ENCODE measurements around the gene ASTN2.
"Not testable (repeated sequence)": the region's sequence is repeated elsewhere in the genome, so short reads cannot be mapped to it uniquely, and the experiment has no call there.

ASTN2 gene

DNA sequence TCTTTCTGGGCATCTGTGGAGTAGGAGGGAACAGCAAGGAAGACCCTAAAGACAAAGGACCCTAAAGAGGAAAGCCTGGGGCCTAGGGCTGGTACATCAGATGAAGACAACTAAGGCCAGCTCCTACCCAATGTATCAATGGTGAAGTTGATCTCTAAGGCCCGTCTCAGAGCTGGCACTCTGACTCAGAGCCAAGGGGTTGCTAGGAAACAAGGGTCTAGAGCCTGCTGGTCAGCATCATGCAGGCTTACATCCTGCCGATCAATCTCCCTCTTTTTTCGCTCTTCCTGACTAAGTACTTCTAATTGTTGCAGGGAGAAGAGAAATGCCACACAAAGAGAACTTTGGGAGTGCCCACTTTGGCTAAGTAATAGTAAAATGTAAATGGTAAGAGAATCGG is 701.6 kb downstream of the ASTN2 start:
- FAIRE-seq, result no peak

DNA sequence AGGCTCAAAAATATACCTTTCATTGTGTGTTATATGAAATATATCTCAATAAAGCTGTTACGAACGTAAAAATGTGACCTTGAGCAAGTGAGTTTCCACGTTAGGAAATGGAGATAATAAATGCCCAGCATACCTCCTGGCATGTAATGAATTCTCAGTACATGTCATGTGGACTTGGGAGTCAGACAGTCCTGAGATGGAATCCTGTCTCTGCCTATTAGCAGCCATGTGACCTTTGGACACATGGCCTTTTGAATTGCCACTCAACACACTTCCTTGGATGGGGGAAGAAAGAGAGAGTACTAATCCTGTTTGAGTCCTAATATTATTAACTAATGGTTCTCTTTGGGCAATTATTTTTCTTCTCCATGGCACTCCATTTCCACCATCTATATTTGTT is 702.1 kb downstream of the ASTN2 start:
- FAIRE-seq, result no peak

GRCh38 chr9:116706310-116707290 is 708.3 kb downstream of the ASTN2 start:
- FAIRE-seq, result no peak

DNA sequence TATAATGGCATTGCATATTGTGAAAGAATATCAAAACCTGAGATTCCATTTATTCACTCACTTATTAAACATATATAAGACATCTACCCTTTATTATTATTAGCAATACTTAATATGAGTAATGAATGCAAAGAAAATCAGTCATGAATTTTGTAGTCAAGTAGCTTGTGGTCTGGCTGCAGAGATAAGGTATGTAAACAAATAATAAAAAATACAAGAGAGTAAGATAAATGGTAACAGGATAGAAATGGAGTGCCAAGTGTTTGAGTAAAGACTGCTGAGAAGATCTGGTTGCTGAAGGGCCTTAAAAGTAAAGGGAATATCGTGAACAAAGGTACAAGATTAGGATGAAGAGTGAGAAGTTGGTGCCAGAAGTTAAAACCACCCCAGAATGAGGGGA is 709.3 kb downstream of the ASTN2 start:
- FAIRE-seq, result no peak

- FAIRE-seq, result no peak
Observed at GRCh38 chr9:116704470-116704869, 710.4 kb downstream of the ASTN2 start.

DNA sequence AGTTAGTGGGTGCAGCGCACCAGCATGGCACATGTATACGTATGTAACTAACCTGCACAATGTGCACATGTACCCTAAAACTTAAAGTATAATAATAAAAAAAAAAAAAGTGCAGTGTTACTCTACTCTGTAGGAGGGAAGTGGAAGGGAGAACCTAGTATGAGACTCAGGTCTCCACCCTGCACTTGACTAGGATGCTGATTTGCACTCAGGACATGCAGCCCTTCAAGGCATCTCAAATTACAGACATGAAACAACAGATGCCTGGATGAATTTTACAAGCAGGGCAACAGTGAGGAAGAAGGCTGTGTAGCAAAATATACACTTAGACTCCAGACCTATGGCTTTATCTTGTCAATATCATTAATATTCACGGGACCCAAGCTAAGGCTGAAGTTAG is 711.2 kb downstream of the ASTN2 start:
- no peak for FAIRE-seq

DNA sequence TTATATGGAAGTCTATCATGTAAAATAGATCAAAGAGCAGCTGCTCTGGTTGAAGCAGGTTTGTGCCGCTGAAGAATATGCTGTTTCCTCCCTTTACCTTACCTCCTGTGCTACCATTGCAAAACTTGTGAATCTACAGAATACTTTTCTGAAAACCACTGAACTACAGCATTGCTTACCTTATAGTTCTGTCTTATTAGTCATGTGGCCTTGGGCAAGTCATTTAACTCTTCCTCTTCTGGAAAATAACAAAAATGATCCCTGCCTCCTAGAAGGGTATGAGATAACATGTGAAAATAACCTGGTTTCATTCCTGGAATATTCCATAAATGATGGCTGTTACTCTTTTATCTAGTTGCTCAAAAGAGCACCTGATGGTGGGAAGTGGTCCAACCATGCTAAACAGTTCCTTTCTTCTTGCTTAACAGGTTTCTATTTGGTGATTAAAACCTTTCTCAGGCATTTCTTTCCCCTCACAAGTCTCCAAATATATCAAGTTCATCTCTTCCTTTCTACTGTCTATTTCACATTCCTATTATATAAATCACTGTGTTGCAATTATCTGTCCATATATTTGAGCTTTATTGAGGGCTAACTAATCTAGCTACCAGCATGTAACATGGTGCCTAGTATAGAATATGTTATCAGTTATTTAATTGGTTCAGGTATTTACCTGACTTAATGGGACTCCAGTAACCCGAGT is 712.8 kb downstream of the ASTN2 start:
- FAIRE-seq, result no peak

DNA sequence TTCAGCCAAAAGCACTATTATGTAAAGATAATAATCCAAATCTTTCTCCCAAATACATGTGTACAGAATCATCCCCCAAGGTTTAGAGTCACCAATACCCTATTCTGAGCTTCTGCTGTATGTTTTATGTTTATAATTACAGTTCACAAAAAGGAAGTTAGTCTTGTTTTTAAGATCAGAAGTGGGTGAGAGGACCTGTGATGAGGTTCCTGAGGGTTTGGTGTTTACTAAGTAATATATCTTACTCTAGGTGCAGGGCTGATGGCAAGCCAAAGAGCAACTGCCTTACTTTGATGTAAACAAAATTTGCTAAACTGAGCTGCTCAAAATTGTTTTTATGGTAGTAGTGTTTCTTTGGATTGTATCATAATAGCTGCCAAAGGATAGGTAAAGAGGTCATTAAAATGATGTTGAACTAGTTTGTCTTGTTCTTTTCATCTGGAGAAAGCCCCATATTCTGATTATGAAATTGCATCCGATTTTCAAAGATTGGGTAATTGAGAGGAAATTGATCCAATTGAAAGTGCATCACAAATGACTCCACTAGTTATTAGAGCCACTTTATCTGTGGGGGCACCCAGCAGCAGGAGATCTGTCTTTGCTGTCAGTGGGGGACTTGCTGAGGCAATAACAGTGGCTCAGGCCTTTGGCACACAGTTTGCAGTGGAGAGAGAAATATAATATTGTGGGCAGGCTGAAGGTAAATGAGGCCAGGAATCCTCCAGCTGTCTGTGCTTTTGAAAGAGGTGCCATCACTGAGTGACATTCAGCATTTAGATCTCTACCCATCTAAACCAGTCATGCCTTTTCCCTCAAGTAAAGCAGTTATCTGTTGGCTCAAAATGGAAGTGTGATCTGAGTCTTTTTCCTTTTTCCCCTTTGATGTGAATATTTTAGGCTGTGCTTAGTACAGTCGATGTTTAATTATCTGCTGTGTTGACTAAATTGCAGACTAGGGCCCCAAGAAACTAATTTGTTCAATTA is 713.7 kb downstream of the ASTN2 start:
- FAIRE-seq, result no peak

DNA sequence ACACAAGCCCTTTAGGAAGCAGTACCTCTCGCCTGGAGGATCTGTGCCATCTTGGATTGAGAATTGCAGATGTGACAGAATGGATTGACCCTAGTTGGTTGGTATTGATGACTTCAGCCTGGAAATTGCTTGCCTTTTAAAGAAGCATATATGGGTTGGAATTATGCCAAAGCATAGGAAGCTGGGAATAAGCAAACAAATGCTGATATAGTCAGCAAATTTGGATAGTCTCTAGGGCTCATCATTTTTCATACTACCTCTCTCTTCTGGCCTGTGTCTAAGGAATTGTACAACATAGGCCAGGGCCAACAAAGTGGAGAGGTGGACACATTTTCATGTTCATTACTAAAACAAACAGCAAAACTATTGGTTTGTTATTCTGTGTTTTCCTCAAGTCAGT is 714.6 kb downstream of the ASTN2 start:
- FAIRE-seq, result no peak

DNA sequence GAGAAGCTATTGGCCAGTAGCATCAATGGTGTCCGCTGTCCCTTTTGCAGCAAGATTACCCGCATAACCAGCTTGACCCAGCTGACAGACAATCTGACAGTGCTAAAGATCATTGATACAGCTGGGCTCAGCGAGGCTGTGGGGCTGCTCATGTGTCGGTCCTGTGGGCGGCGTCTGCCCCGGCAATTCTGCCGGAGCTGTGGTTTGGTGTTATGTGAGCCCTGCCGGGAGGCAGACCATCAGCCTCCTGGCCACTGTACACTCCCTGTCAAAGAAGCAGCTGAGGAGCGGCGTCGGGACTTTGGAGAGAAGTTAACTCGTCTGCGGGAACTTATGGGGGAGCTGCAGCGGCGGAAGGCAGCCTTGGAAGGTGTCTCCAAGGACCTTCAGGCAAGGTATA is 717.0 kb downstream of the ASTN2 start:
- FAIRE-seq, result no peak

DNA sequence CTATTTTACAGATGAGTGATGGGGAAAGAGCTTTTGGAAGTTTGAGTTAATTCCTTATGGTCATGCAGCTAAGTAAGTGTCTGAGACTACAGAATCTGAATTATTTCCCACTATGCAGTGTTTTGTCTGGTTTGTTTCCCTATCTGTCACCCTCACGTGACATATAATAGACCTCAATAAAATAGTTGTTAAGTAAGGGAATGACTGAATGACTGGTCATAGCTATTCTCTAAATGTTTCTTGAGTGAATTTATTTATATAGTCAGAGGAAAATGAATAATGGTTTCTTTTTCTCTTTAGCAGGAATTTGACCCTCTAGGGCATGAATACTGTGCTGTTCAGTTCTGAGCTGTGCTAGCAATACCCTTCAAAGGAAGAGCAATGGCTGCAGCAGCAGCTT is 717.5 kb downstream of the ASTN2 start:
- FAIRE-seq, result no peak

- no peak for FAIRE-seq
Observed at GRCh38 chr9:116695438-116695837, 719.4 kb downstream of the ASTN2 start.

DNA sequence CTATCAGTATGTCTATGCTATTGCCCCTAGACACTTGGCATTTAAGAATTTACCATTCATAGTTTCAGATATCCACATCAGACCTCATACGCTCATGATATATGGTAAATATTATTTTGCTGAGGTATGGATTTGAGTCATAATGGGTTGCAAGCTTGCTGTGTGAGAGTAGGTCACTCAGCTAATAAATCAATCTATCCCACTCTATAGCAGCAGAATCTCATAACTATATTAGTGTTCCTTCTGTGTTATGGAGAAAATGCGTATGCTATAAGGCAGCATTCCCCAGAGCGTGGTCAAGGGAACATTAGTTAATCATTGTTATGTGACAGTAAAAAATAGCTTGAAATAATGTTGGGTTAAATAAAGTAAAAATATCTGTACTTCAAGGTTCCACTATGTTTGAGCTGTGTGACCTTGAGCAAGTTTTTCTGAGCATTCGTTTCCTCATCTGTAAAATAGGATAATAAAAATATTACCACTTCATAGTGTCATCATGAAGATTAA is 720.0 kb downstream of the ASTN2 start:
- FAIRE-seq, result no peak

DNA sequence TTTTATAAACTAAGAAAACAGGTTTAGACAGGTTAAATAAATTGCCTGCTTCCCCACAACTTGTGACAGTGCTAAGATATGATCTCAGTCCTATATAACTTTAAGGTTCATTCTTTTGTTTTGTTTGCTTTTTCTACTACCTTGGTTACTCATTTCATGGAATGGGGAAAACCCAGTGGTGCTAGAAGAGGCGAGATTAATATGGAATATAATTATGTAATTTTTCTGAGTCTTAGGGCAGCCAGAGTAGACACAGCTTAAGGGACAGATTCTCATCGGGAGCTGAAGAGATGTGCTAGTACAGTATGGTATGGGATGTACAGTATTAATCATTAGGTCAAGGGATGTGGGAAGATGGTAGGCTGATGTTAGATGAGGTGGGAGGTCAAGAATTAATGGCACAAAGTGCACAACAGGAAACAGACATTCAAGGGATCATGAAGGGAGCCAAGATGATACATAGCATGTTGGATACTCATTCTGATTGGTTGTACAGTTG is 721.6 kb downstream of the ASTN2 start:
- no peak for FAIRE-seq

DNA sequence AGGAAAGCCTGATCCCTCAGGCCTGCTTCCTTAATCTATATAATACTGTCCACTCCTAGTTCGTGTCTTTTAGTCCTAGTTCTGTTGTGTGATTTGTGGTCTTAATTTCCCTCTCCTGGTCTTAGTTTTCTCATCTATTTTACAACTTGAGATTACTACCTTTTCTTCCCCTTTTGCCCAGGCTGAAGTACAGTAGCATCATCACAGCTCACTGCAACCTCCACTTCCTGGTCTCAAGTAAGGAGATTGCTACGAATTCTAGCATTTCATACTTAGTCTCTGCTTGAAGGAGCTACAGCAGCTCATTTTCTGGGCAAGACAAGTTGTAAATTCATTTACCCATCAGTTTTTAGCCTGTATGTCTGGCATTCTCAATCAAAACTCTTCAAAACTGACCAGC is 722.2 kb downstream of the ASTN2 start:
- no peak for FAIRE-seq

DNA sequence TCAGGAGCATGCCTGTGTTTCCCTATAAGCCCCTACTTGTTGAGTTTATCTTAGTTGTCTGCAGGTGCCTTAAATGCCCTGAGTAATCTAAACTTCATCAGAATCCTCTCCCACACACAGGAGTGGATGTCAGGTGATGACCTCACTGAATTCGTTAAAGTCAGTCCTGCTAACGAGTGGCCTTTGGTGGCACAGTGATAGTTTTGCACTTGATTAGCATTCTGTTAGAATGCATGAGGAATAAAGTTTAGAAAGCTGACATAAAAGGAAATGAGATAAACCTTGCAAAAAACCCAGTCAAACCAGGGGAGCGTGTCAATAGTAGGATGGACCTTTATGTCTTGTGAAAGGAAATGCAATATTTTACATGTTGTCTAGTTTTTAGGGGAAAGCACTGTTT is 723.2 kb downstream of the ASTN2 start:
- FAIRE-seq, result no peak

DNA sequence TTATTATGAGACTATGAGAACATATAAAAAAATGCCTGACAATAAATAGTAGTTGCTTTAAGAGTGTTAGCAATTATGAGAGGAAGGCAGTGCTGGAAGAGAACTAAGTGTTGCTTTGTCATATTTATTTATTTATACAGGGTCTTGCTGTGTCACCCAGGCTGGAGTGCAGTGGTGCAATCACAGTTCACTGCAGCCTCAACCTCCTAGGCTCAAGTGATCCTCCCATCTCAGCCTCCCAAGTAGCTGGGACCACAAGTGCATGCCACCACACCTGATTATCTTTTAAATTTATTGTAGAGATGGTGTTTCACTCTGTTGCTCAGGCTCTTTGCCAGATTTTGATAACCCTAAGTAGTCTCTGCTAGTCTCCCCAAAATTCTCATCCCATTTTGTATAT is 724.1 kb downstream of the ASTN2 start:
- FAIRE-seq, result not testable (repeated sequence)

GRCh38 chr9:116689486-116690032 is 725.3 kb downstream of the ASTN2 start:
- no peak for FAIRE-seq

DNA sequence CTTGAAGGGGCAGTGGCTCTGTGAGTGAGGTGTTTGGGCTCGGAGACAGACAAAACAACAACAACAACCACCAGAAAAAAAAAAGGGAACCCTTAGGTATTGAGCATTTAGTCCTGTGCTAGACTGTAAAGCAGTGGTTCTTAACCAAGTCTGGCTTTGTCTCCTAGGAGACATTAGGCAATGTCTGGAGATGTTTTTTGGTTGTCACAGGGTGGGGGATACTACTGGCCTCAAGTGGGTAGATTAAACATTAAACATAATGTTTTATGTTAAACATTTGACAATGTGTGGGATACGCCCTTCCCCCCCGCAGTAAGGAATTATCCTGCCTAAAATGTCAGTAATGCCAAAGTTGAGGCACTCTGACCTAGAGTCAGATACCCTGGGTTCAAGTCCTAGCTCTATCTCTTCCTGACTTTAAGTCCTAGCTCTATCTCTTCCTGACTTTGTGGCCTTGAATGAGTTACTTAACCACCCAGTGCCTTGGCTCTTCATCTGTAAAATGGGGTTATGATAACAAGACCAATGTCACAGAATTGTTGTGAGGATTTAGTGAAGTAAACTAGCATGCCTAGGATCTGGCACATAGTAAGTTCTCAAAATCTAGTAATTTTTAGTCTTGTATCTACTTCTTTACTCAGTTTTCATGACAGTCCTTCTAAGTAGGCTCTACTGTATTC is 725.9 kb downstream of the ASTN2 start:
- no peak for FAIRE-seq

- no peak for FAIRE-seq
Observed at GRCh38 chr9:116687754-116688135, 727.1 kb downstream of the ASTN2 start.

- FAIRE-seq, result no peak
Observed at GRCh38 chr9:116687074-116687753, 727.6 kb downstream of the ASTN2 start, which contains the start of gene TRIM32. Gene TRIM32 (plus strand): TSS chr9:116687305. CDS start chr9:116697743, 10,438 bp downstream.
